ENCODE results near the gene DYNC2LI1. TPM values are rescaled to one million over a fixed set of nuclear protein-coding genes. Genes with fewer than 3 reads are reported as not detected.

The DYNC2LI1 gene
- total and polyA plus RNA-seq, 2 of the 8 experiments (the other 6 are each of a cell fraction or from before 2014, with no cell fraction given): 3.9 to 7.6 TPM

GRCh38 chr2:43787895-43788294, 14.1 kb downstream of the DYNC2LI1 start:
- H3K56ac ChIP-seq (replicated peaks; ENCODE audit: insufficient read length, low read depth, low read length): no peak overlapping the region
- CTCF ChIA-PET (ENCODE audit: partially characterized antibody): interaction anchor here (0.7 to 1.3 kb wide), 4 partner anchors 11 to 443 kb away, joined by 3 read pairs; no protein-coding TSS in a partner anchor
- H3K9me3 ChIP-seq (ENCODE audit: insufficient read depth in 2 of 2, low read depth in 1 of 2, low read length in 1 of 2): no peaks in the 10 kb centered on the region

More at GRCh38 chr2:43787895-43788294, 14.1 kb downstream of the DYNC2LI1 start:
- no peak overlapping the region for H2BK12ac ChIP-seq (ENCODE audit: low read depth, low read length)
- H3K4me2 ChIP-seq (ENCODE audit: insufficient read depth in 1 of 2, low read depth in 2 of 2, low read length in 2 of 2): no peak overlapping the region
- H2BK15ac ChIP-seq (ENCODE audit: low read length): no peak overlapping the region
- no peaks in the 10 kb centered on the region for H3K27me3 ChIP-seq (replicated peaks in 1 of 4; ENCODE audit: control insufficient read depth in 3 of 4, extremely low read depth in 1 of 4, insufficient read depth in 3 of 4, low read length in 3 of 4)
- H3K23me2 ChIP-seq (ENCODE audit: low read depth, low read length): no peaks in the 10 kb centered on the region
- no peak overlapping the region for H3K27ac ChIP-seq (ENCODE audit: low read depth, low read length)
- no peak overlapping the region for H3K14ac ChIP-seq (ENCODE audit: insufficient read length)
- H2BK120ac ChIP-seq (replicated peaks; ENCODE audit: low read depth, low read length): no peak overlapping the region
- no peak overlapping the region for H4K8ac ChIP-seq (ENCODE audit: extremely low read depth, insufficient read depth, low read length)
- DNase-seq (ENCODE audit: low read depth in 1 of 2, low spot score in 2 of 2) (no peak), FAIRE-seq (no peak)
- H2BK5ac ChIP-seq (ENCODE audit: low read depth, low read length): no peak overlapping the region
- H3K4me3 ChIP-seq (ENCODE audit: extremely low read depth in 1 of 4, insufficient read depth in 2 of 4, low read depth in 3 of 4, low read length in 4 of 4): no peak overlapping the region
- no peak overlapping the region for H3K9ac ChIP-seq (replicated peaks in 1 of 4; ENCODE audit: extremely low read depth in 1 of 4, low read depth in 3 of 4, low read length in 3 of 4)
- POLR2A ChIA-PET (ENCODE audit: partially characterized antibody): no interaction called here
- H4K20me1 ChIP-seq (replicated peaks in 1 of 2; ENCODE audit: control insufficient read depth in 1 of 2, insufficient read depth in 2 of 2, low read length in 2 of 2): no peaks in the 10 kb centered on the region
- no peak overlapping the region for H4K91ac ChIP-seq (replicated peaks; ENCODE audit: insufficient read length, low read length)
- H2AFZ ChIP-seq (ENCODE audit: low read length): no peak overlapping the region
- no peak overlapping the region for H3K18ac ChIP-seq (ENCODE audit: extremely low read depth, low read length)
- no peaks in the 10 kb centered on the region; a peak in 1 of 8 replicates for H3K36me3 ChIP-seq (ENCODE audit: control insufficient read depth in 2 of 4, insufficient read depth in 4 of 4, low read length in 3 of 4)
- no peak overlapping the region for H2BK20ac ChIP-seq (ENCODE audit: low read length)
- H3K4ac ChIP-seq (replicated peaks; ENCODE audit: insufficient read length, low read depth, low read length): no peak overlapping the region
- no peaks in the 10 kb centered on the region for H3K79me2 ChIP-seq (ENCODE audit: control insufficient read depth in 1 of 2, insufficient read depth in 2 of 2, low read length in 2 of 2)
- H2AK5ac ChIP-seq (ENCODE audit: low read depth, low read length): no peak overlapping the region
- TF ChIP-seq PHF8 (conservative IDR thresholded peaks at IDR 0.05; ENCODE audit: low read depth, low read length) (no peak), RBBP5 (IDR thresholded peaks at IDR 0.05; ENCODE audit: borderline replicate concordance, low read depth, low read length) (no peak), BACH1 (IDR thresholded peaks at IDR 0.05; ENCODE audit: low read length) (no peak), TAF7 (optimal IDR thresholded peaks at IDR 0.05; ENCODE audit: borderline replicate concordance, low read depth, low read length) (no peak)
- no peak overlapping the region for H3K23ac ChIP-seq (ENCODE audit: insufficient read length)
- no peaks in the 10 kb centered on the region for H3K79me1 ChIP-seq (ENCODE audit: low read depth, low read length)
- H4K5ac ChIP-seq (ENCODE audit: insufficient read length, low read depth, low read length): no peak overlapping the region
- no peaks in the 10 kb centered on the region for H3K4me1 ChIP-seq (replicated peaks in 1 of 4; ENCODE audit: control insufficient read depth in 3 of 4, insufficient read depth in 4 of 4, low read length in 3 of 4)
